AG04449 (cell line): Measurements from ENCODE around the gene LATS2.
"Not testable (repeated sequence)": the region's sequence is repeated elsewhere in the genome, so short reads cannot be mapped to it uniquely, and the experiment has no call there.

ENCODE experiments used
- CTCF ChIA-PET: fragments of 350-600 bp; formaldehyde crosslinking; extraction: SDS; loops from one replicate; lab custom pipeline; 2021; ENCODE audit warnings: antibody characterized with exemption; lab: Yijun Ruan, JAX
- POLR2A ChIA-PET: fragments of 400-600, 350-600 bp; formaldehyde crosslinking; extraction: SDS; loops from one replicate; lab custom pipeline; 2020; ENCODE audit warnings: antibody characterized with exemption, inconsistent platforms; lab: Yijun Ruan, JAX
- DNase-seq: peaks from one replicate; pipeline ENCODE4 v3.0.0-alpha.2; 2010; ENCODE audit warnings: low read depth, low spot score
- H3K4me3 ChIP-seq: 2 replicates; pipeline ENCODE4 v1.5.1; 2011; ENCODE audit warnings: low read depth, mild to moderate bottlenecking, control low read depth, low read length
- CTCF ChIP-seq: IDR thresholded peaks from one replicate; pipeline ENCODE4 v1.5.1; 2011; ENCODE audit warnings: mild to moderate bottlenecking, moderate library complexity, low read length, control low read depth, inconsistent platforms; ENCODE audit not compliant: insufficient read depth; ENCODE audit errors: missing control alignments

Gene LATS2

DNA sequence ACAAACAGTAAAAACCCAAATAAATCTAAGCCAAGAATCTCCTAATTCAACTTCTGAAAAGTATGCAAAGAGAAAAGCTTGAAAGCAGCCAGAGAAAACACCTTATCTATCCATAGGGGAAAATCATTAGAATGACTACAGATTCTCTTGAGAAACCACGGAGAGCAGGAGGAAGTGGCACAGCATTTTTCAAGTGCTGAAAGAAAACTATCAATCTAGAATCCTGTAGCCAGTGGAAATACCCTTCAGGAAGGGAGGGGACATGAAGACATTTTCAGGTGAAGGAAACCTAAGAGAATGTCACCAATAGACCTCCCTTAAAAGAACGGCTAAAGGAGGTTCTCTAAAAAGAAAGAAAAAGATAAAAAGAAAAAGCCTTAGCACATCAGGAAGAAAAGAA lies 92.6 kb downstream of the LATS2 start:
- CTCF ChIA-PET = no interaction called here

GRCh38 chr13:20967340-20967739 lies 94.0 kb downstream of the LATS2 start:
- no peak overlapping the region for H3K4me3 ChIP-seq
- DNase-seq = no peak
- TF ChIP-seq CTCF = no peak
- CTCF ChIA-PET = no interaction called here
- POLR2A ChIA-PET = no interaction called here

More for the DNA sequence above, 92.6 kb downstream of the LATS2 start:
- no peak for TF ChIP-seq CTCF
- no peak overlapping the region for H3K4me3 ChIP-seq
- POLR2A ChIA-PET = no interaction called here
- DNase-seq = no peak

DNA sequence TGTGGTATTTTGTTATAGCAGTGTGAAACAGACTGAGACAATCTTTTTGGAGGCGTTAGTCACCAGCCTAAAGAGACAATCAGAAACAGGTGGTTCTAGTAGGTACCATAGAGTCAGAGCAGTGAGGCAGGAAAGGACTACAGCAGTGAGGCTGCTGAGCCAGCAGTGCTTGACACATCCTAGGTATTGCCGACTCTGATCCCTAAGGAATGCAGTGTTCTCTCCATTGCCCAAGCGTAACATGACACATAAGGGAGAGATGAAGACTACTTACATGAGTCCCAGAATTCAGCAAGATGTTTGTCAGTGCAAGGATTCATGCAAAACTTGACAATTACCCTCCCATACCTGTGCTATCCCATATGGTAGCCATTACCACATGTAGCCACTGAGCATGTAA lies 96.5 kb downstream of the LATS2 start:
- no peak for TF ChIP-seq CTCF
- DNase-seq = no peak
- ChIA-PET CTCF (interaction anchor here (1.4 kb wide), 1 partner anchor 19 kb away, joined by 3 read pairs; no protein-coding TSS in a partner anchor), POLR2A (no interaction called here)
- H3K4me3 ChIP-seq = no peak overlapping the region

DNA sequence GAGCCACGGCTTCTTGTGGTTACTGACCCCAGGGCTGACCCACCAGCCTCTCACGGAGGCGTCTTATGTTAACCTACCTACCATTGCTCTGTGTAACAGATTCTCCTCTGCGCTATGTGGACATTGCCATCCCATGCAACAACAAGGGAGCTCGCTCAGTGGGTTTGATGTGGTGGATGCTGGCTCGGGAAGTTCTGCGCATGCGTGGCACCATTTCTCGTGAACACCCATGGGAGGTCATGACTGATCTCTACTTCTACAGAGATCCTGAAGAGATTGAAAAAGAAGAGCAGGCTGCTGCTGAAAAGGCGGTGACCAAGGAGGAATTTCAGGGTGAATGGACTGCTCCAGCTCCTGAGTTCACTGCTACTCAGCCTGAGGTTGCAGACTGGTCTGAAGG lies 99.7 kb downstream of the LATS2 start:
- DNase-seq, POLR2A ChIA-PET, H3K4me3 ChIP-seq, CTCF ChIA-PET: not testable (repeated sequence)

GRCh38 chr13:20960663-20961309 lies 100.6 kb downstream of the LATS2 start:
- no peak for DNase-seq
- no peak for TF ChIP-seq CTCF
- ChIA-PET POLR2A (no interaction called here), CTCF (no interaction called here)
- H3K4me3 ChIP-seq = no peak overlapping the region

- POLR2A ChIA-PET, DNase-seq, H3K4me3 ChIP-seq: not testable (repeated sequence)
- CTCF ChIA-PET = interaction anchor here (1.1 kb wide), 1 partner anchor 176 kb away, joined by 3 read pairs; no protein-coding TSS in a partner anchor
Measured at GRCh38 chr13:20957049-20957620, 104.3 kb downstream of the LATS2 start.

DNA sequence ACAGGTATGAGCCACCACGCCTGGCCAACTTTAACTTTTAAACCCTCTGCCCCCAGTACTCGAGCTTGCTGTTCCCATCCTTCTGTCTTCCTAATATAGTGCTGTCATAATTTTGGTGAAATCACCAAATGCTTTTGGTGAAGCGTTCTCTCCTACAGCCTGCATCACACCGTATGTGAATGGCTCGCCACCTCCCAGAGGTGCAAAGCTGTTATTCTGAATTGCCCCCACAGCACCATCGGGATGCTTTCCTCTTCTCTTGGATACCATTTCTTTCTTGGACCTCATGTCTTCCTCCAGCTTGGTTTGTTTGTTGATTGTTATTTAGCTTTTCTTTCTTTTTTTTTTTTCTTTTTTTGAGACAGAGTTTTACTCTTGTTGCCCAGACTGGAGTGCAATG lies 105.9 kb downstream of the LATS2 start:
- no peak for DNase-seq
- POLR2A ChIA-PET = no interaction called here
- CTCF ChIA-PET = interaction anchor here (1.2 to 1.7 kb wide), 3 partner anchors 11 to 461 kb away, joined by 3 to 5 read pairs (median 4); no protein-coding TSS in a partner anchor
- H3K4me3 ChIP-seq = no peak overlapping the region
- no peak for TF ChIP-seq CTCF
